Neural cell (in vitro differentiated cells): ENCODE results near the gene FAM118A. TPM values are rescaled to one million over a fixed set of nuclear protein-coding genes. Genes with fewer than 3 reads are reported as not detected.

Experiments used
- H2AFZ ChIP-seq: fragments of 200-600, 300-800 bp; sonication (generic), shearing (Covaris generic); 2 replicates; pipeline ENCODE4 v1.6.0; 2014; ENCODE audit warnings: low read depth, mild to moderate bottlenecking, antibody characterized with exemption, low read length, moderate library complexity
- H3F3A ChIP-seq: fragments of 200-600 bp; shearing (Covaris generic); 2 replicates; pipeline ENCODE4 v1.6.1; 2016; ENCODE audit warnings: mild to moderate bottlenecking, moderate library complexity, mixed read lengths, antibody characterized with exemption, low read length; ENCODE audit not compliant: insufficient read depth, poor library complexity, severe bottlenecking
- H3K27ac ChIP-seq: fragments of 200-600, 300-800 bp; sonication (generic), shearing (Covaris generic); 2 replicates; pipeline ENCODE4 v1.5.1; 2014; ENCODE audit warnings: mild to moderate bottlenecking, low read length, moderate library complexity
- H3K27me3 ChIP-seq: fragments of 300-800, 200-600 bp; sonication (generic), shearing (Covaris generic); 2 replicates; pipeline ENCODE4 v1.6.0; 2014; ENCODE audit warnings: mild to moderate bottlenecking, low read depth, low read length, moderate library complexity; ENCODE audit not compliant: insufficient read depth
- H3K36me3 ChIP-seq: fragments of 300-800, 200-600 bp; sonication (generic), shearing (Covaris generic); 2 replicates; pipeline ENCODE4 v1.5.1; 2014; ENCODE audit warnings: mild to moderate bottlenecking, antibody characterized with exemption, low read length, moderate library complexity; ENCODE audit not compliant: insufficient read depth
- H3K4me2 ChIP-seq: fragments of 300-800, 200-600 bp; sonication (generic), shearing (Covaris generic); 2 replicates; pipeline ENCODE4 v1.6.0; 2014; ENCODE audit warnings: mild to moderate bottlenecking, low read length
- H3K4me3 ChIP-seq: fragments of 300-800, 200-600 bp; sonication (generic), shearing (Covaris generic); 2 replicates; pipeline ENCODE4 v1.5.1; 2014; ENCODE audit warnings: mild to moderate bottlenecking, low read length, moderate library complexity
- H3K79me2 ChIP-seq: fragments of 200-600 bp; shearing (Covaris generic); replicated peaks from 2 replicates; pipeline ENCODE4 v1.6.0; 2014; ENCODE audit warnings: mild to moderate bottlenecking, low read length, moderate library complexity; ENCODE audit not compliant: insufficient read depth
- H3K9ac ChIP-seq: fragments of 300-800, 200-600 bp; sonication (generic), shearing (Covaris generic); 2 replicates; pipeline ENCODE4 v1.6.1; 2016; ENCODE audit warnings: mild to moderate bottlenecking, low read length, mixed read lengths
- H3K9me2 ChIP-seq: fragments of 200-600 bp; shearing (Covaris generic); 2 replicates; pipeline ENCODE4 v1.6.1; 2016; ENCODE audit warnings: mild to moderate bottlenecking, low read length, mixed read lengths; ENCODE audit not compliant: insufficient read depth
- H3K9me3 ChIP-seq: fragments of 200-600, 300-800 bp; sonication (generic), shearing (Covaris generic); 2 replicates; pipeline ENCODE4 v1.6.1; 2016; ENCODE audit warnings: mild to moderate bottlenecking, mixed run types, low read length, moderate library complexity, mixed read lengths
- H4K20me1 ChIP-seq: fragments of 200-600 bp; shearing (Covaris generic); 2 replicates; pipeline ENCODE4 v1.6.1; 2016; ENCODE audit warnings: mild to moderate bottlenecking, mixed run types; ENCODE audit not compliant: insufficient read depth
- EP300 ChIP-seq: fragments of 450-650 bp; conservative IDR thresholded peaks from 2 replicates; pipeline ENCODE4 v1.6.1; 2014; ENCODE audit warnings: antibody characterized with exemption, mild to moderate bottlenecking, moderate library complexity; ENCODE audit not compliant: poor library complexity, severe bottlenecking
- EZH2 ChIP-seq: fragments of 200-600, 300-800 bp; shearing (Covaris generic), sonication (generic); IDR thresholded peaks from 2 replicates; pipeline ENCODE4 v1.6.1; 2014; ENCODE audit warnings: antibody characterized with exemption, low read length, borderline replicate concordance, mild to moderate bottlenecking; ENCODE audit not compliant: insufficient read depth, poor library complexity, severe bottlenecking
- MXI1 ChIP-seq: fragments of 450-650 bp; conservative IDR thresholded peaks from 2 replicates; pipeline ENCODE4 v1.6.1; 2014; ENCODE audit warnings: antibody characterized with exemption, mild to moderate bottlenecking; ENCODE audit not compliant: poor library complexity, severe bottlenecking
- POLR2AphosphoS5 ChIP-seq: IDR thresholded peaks from 2 replicates; pipeline ENCODE4 v1.6.1; 2012
- RAD21 ChIP-seq: fragments of 450-650 bp; conservative IDR thresholded peaks from 2 replicates; pipeline ENCODE4 v1.6.1; 2014; ENCODE audit warnings: antibody characterized with exemption, mild to moderate bottlenecking, moderate library complexity
- SMC3 ChIP-seq: fragments of 450-650 bp; conservative IDR thresholded peaks from 2 replicates; pipeline ENCODE4 v1.6.1; 2014; ENCODE audit warnings: antibody characterized with exemption, mild to moderate bottlenecking, moderate library complexity; ENCODE audit not compliant: poor library complexity
- TAF1 ChIP-seq: IDR thresholded peaks from 2 replicates; pipeline ENCODE4 v1.6.1; 2012; ENCODE audit warnings: low read depth
- polyA plus RNA-seq: library from polyadenylated mRNA; depleted of rRNA; stranded (reverse); fragments of >200 nt; gene quantifications from 2 replicates; pipeline ENCODE4 v1.2.3, GENCODE V29; 2014
- TF ChIP-seq, protein P1 (sequence below): fragments of 450-650 bp; IDR thresholded peaks from 2 replicates; pipeline ENCODE4 v1.5.1; 2014; ENCODE audit warnings: antibody characterized with exemption, mild to moderate bottlenecking, moderate library complexity; ENCODE audit not compliant: poor library complexity, severe bottlenecking
- TF ChIP-seq, protein P2 (sequence below): IDR thresholded peaks from 2 replicates; pipeline ENCODE4 v1.6.1; 2012; ENCODE audit warnings: borderline replicate concordance

Gene FAM118A
- polyA plus RNA-seq, 1 donor from 2014 or later: 9.6 TPM

- TF ChIP-seq RAD21 (no peak), MXI1 (no peak), EP300 (no peak), POLR2AphosphoS5 (no peak), TAF1 (no peak), SMC3 (no peak)
- TF ChIP-seq, protein P1, sequence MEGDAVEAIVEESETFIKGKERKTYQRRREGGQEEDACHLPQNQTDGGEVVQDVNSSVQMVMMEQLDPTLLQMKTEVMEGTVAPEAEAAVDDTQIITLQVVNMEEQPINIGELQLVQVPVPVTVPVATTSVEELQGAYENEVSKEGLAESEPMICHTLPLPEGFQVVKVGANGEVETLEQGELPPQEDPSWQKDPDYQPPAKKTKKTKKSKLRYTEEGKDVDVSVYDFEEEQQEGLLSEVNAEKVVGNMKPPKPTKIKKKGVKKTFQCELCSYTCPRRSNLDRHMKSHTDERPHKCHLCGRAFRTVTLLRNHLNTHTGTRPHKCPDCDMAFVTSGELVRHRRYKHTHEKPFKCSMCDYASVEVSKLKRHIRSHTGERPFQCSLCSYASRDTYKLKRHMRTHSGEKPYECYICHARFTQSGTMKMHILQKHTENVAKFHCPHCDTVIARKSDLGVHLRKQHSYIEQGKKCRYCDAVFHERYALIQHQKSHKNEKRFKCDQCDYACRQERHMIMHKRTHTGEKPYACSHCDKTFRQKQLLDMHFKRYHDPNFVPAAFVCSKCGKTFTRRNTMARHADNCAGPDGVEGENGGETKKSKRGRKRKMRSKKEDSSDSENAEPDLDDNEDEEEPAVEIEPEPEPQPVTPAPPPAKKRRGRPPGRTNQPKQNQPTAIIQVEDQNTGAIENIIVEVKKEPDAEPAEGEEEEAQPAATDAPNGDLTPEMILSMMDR: no peak
- TF ChIP-seq, protein P2, sequence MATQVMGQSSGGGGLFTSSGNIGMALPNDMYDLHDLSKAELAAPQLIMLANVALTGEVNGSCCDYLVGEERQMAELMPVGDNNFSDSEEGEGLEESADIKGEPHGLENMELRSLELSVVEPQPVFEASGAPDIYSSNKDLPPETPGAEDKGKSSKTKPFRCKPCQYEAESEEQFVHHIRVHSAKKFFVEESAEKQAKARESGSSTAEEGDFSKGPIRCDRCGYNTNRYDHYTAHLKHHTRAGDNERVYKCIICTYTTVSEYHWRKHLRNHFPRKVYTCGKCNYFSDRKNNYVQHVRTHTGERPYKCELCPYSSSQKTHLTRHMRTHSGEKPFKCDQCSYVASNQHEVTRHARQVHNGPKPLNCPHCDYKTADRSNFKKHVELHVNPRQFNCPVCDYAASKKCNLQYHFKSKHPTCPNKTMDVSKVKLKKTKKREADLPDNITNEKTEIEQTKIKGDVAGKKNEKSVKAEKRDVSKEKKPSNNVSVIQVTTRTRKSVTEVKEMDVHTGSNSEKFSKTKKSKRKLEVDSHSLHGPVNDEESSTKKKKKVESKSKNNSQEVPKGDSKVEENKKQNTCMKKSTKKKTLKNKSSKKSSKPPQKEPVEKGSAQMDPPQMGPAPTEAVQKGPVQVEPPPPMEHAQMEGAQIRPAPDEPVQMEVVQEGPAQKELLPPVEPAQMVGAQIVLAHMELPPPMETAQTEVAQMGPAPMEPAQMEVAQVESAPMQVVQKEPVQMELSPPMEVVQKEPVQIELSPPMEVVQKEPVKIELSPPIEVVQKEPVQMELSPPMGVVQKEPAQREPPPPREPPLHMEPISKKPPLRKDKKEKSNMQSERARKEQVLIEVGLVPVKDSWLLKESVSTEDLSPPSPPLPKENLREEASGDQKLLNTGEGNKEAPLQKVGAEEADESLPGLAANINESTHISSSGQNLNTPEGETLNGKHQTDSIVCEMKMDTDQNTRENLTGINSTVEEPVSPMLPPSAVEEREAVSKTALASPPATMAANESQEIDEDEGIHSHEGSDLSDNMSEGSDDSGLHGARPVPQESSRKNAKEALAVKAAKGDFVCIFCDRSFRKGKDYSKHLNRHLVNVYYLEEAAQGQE: no peak
- Histone ChIP-seq H3K9me2 (no peaks in the 10 kb centered on the region), H3K9me3 (no peaks in the 10 kb centered on the region), H3K79me2 (peaks cover under 1% of the 10 kb centered on the region), H4K20me1 (no peaks in the 10 kb centered on the region), H3K4me2 (no peak overlapping the region), H3K9ac (no peak overlapping the region), H3K27ac (no peak overlapping the region), H3F3A (no peaks in the 10 kb centered on the region), H3K36me3 (no peaks in the 10 kb centered on the region), H3K27me3 (no peaks in the 10 kb centered on the region), H2AFZ (no peak overlapping the region), H3K4me3 (no peak overlapping the region)
Measured at GRCh38 chr22:45305456-45306075, 4.2 kb upstream of the FAM118A start.

DNA sequence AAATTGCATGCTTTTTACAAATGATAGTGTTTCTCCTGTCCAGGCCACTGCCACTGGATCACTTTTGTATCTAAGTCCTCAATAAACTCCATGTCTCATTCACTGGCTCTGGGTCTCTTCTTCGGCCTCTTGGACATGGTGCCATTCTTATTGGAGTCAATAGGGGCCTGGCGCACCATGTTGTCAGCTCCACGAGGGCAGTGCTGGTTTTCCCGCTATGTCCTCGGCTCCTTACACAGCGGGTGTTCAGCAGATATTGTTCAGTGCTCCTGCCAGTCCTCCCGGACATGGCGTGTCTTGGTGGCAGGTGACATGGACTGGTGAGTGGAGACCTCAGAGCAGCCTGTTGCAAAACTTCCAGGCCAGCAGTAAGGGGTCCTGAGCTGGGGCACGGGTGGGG, 3.6 kb upstream of the FAM118A start:
- Histone ChIP-seq H3K36me3 (no peaks in the 10 kb centered on the region), H3K27ac (no peak overlapping the region), H3K27me3 (no peaks in the 10 kb centered on the region), H3K9ac (no peak overlapping the region), H3F3A (no peaks in the 10 kb centered on the region), H3K79me2 (peaks cover 3% of the 10 kb centered on the region), H4K20me1 (no peaks in the 10 kb centered on the region), H3K9me3 (no peaks in the 10 kb centered on the region), H3K4me2 (no peak overlapping the region), H3K9me2 (no peaks in the 10 kb centered on the region), H2AFZ (no peak overlapping the region), H3K4me3 (no peak overlapping the region)
- no peak for TF ChIP-seq MXI1
- TF ChIP-seq TAF1: no peak

DNA sequence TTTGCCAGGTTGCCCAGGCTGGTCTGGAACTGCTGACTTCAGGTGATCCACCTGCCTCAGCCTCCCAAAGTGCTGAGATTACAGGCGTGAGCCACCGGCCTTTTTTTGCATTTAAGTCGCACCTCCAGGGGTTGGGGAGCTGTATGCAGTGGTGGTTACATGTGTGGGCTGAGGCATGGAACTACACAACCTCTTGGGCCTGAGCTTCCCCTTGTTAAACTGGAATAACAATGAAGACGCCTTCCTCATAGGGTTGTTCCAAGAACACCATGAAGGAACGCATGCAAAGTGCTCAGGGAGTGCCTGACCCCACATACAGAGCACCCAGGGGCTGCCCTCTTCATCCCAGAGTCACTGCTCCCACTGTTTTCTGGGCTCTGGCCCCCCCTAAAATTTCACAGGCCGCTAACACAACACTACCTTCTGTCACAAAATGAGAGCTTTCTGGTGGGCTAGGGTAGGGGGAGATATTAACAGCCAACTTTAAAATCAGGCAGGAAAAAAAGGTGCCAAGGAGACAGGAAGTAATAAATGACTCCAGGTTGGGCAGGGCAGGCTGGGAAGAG, 1.3 kb upstream of the FAM118A start:
- Histone ChIP-seq H3K9me2 (no peaks in the 10 kb centered on the region), H3K4me3 (no peak overlapping the region), H3K27ac (no peak overlapping the region), H4K20me1 (no peaks in the 10 kb centered on the region), H3K36me3 (no peaks in the 10 kb centered on the region), H3K79me2 (peaks cover 3% of the 10 kb centered on the region), H3K9me3 (no peaks in the 10 kb centered on the region), H2AFZ (no peak overlapping the region), H3K9ac (no peak overlapping the region), H3K4me2 (no peak overlapping the region), H3F3A (no peaks in the 10 kb centered on the region), H3K27me3 (no peaks in the 10 kb centered on the region)
- TF ChIP-seq, protein P1: no peak
- TF ChIP-seq TAF1 (no peak), SMC3 (no peak), MXI1 (no peak), POLR2AphosphoS5 (no peak), RAD21 (no peak), EZH2 (no peak), EP300 (no peak)
- TF ChIP-seq, protein P2: no peak
